Measurements from ENCODE around the gene CTAGE9.

GRCh38 chr6:131694832-131695426 lies 15.9 kb downstream of the CTAGE9 start:
- TF ChIP-seq CTCF (IDR thresholded peaks at IDR 0.05): peak; percentile 74
- no peak for TF ChIP-seq EZH2 (IDR thresholded peaks at IDR 0.05; ENCODE audit: borderline replicate concordance, insufficient read depth, low read depth, low read length, poor library complexity, severe bottlenecking)
